T-helper 9 cell (primary cell): ENCODE data around the gene IL27RA.
"Not testable (repeated sequence)": the region's sequence is repeated elsewhere in the genome, so short reads cannot be mapped to it uniquely, and the experiment has no call there.

ENCODE experiments used
- DNase-seq: peaks from one replicate; pipeline ENCODE4 v3.0.0-alpha.2; 2020

The IL27RA gene

DNA sequence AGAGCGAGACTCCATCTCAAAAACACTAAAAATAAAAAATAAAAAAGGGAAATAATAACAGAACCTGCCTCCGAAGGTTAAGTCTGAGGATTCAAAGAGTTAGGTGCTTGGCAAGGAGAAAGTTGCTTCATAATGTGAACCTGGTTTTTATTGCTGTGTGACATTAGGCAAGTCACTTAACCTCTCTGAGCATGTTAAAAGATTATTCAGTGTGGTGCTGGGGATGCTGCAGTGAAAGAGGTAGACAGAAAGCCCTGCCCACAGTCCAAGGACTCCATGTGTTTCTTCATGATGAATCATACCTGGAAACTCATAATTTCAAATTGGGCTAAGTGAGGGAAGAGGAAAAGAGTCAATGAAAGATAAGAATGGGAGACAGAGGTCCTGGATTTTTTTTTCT, 2.4 kb downstream of the IL27RA start:
- DNase-seq: no peak

DNA sequence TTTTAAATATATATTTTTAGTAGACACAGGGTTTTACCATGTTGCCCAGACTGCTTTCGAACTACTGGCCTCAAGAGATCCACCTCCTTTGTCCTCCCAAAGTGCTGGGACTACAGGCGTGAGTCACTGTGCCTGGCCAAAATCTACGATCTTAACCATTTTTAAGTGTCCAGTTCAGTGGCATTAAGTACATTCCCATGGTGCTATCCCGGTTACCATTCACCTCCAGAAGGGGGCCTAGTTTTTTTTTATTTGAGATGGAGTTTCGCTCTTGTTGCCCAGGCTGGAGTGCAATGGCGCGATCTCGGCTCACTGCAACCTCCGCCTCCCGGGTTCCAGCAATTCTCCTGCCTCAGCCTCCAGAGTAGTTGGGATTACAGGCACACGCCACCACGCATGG, 3.6 kb downstream of the IL27RA start:
- not testable (repeated sequence) for DNase-seq

DNA sequence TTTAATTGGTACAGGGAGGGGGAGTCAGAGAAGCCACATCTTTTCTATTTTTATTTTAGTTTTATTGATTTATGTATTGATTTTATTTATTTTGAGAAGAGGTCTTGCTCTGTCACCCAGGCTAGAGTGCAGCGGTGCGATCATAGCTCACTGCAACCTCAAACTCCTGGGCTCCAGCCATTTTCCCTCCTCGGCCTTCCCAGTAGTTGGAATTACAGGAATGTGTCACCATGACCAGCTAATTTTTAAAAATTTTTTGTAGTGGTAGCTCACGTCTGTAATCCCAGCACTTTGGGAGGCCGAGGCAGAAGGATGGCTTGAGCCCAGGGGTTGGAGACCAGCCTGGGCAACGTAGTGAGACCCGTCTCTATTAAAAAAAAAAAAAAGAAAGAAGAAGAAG, 4.1 kb downstream of the IL27RA start:
- DNase-seq: no peak

DNA sequence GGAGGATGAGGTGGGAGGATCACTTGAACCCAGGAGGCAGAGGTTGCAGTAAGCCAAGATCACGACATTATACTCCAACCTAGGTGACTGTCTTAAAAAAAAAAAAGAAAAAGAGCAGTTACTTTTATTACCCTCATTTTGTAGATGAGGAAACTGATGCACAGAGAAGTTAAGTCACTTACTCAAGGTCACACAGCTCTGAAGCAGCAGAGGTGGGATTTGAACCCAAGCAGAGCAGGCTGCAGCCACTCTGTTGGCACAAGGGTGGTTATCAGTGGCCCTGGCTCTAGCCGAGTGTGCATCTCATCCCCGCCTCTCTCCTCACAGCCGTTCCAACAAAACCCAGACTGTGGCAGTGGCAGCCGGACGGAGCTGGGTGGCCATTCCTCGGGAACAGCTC, 7.6 kb downstream of the IL27RA start:
- DNase-seq: no peak

DNA sequence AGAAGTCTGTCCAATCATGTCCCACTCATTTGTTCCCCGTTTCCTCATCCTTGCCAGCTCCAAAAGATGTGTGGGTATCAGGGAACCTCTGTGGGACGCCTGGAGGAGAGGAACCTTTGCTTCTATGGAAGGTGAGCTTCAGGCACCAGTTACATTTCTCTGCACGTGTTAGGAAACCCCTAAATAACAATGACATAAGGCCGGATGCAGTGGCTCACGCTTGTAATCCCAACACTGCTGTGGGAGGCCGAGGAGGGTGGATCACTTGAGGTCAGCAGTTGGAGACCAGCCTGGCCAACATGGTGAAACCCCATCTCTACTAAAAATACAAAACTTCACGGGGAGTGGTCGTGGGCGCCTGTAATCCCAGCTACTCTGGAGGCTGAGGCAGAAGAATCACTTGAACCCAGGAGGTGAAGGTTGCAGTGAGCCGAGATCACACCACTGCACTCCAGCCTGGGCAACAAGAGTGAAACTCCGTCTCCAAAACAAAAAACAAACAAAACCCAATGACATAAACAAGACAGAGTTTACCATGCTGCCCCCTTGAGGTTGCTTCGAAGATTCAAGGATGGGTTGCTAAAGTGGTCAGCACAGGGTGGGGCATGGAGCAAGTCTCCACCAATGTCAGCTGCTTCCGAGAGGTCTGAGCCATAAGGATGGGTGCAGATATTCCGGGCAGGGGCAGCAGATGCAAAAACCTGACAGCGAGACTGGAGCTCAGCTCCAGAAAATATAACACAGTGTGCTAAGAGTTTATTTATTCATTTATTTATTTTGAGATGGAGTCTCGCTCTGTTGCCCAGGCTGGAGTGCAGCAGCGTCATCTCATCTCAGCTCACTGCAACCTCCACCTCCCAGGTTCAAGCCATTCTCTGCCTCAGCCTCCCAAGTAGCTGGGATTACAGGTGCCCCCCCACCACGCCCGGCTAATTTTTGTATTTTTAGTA, 11.4 kb downstream of the IL27RA start:
- DNase-seq: not testable (repeated sequence)

DNA sequence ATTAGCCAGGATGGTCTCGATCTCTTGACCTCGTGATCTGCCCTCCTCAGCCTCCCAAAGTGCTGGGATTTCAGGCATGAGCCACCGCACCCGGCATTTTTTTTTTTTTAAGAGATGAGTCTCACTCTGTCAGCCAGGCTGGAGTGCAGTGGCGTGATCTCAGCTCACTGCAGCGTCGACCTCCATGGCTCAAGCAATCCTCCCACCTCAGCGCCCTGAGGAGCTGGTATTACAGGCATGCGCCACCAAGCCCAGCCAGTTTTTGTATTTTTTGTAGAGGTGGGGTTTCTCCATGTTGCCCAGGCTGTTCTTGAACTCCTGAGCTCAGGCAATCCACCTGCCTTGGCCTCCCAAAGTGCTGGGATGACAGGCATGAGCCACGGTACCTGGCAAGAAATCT, 16.3 kb downstream of the IL27RA start:
- DNase-seq: not testable (repeated sequence)

DNA sequence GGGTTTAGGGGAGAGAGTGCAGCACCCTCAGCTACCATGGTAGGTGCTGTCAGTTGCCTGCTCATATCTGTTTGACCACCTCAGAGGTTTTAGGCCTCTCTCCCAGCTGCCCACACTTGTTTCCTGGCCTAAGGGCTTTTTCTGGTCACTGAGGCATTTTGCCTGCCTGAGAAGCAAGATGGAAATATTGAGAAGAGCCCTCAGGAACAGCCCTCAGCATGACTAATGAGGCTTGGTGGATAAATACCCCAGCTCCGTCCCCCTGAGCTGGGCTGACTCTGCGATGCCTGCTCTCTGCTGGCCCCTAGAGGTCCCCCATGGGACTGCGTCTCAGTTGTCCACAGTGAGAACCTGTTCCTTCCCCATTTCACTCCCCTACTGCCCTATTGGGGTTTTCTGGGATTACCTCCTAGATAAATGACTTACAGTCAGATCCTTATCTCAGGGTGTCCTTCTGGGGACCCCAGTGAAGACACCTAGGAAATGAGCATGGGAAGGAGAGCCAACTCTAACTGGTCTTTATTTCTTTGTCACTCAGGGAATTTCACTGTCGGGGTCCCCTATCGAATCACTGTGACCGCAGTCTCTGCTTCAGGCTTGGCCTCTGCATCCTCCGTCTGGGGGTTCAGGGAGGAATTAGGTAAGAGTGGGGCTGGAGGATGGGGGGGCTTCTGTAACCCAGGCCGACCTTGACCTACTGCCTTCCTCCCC, 17.0 kb downstream of the IL27RA start:
- peak; percentile 76 for DNase-seq

DNA sequence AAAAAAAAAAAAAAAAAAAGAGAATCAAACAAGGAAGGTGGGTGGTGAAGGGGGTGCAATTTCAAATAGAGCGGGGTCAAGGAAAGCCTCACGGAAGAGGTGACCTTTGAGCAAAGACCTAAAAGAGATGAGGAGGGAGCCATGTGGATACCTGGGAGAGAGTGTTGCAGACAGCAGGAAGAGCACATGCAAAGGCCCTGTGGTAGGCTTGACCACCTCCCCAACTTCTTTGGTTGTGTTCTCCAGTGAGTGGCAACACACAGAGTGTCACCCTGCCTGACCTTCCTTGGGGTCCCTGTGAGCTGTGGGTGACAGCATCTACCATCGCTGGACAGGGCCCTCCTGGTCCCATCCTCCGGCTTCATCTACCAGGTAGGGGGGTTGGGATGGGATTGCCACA, 18.9 kb downstream of the IL27RA start:
- DNase-seq: no peak

DNA sequence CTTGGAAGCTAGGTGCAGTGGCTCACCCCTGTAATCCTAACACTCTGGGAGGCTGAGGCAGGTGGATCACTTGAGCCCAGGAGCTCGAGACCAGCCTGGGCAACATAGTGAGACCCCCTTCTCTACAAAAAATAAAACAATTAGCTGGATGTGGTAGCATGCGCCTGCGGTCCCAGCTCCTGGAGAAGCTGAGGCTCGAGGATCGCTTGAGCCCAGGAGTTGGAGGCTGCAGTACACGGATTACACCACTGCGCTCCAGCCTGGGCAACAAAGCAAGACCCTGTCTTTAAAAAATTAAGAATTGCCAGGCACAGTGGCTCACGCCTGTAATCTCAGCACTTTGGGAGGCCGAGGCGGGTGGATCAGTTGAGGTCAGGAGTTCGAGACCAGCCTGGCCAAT, 19.4 kb downstream of the IL27RA start:
- not testable (repeated sequence) for DNase-seq

DNA sequence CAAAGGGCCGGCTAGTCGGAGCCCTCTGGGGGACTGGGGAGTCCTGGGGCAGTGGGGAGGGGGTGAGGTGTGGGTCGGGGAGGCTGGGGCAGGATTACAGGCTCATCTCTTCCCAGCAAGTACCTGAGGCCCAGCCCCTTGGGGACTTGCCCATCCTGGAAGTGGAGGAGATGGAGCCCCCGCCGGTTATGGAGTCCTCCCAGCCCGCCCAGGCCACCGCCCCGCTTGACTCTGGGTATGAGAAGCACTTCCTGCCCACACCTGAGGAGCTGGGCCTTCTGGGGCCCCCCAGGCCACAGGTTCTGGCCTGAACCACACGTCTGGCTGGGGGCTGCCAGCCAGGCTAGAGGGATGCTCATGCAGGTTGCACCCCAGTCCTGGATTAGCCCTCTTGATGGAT, 20.4 kb downstream of the IL27RA start:
- DNase-seq: no peak

DNA sequence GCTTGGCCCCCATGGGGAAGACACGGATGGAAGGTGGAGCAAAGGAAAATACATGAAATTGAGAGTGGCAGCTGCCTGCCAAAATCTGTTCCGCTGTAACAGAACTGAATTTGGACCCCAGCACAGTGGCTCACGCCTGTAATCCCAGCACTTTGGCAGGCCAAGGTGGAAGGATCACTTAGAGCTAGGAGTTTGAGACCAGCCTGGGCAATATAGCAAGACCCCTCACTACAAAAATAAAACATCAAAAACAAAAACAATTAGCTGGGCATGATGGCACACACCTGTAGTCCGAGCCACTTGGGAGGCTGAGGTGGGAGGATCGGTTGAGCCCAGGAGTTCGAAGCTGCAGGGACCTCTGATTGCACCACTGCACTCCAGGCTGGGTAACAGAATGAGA, 20.9 kb downstream of the IL27RA start:
- no peak for DNase-seq

DNA sequence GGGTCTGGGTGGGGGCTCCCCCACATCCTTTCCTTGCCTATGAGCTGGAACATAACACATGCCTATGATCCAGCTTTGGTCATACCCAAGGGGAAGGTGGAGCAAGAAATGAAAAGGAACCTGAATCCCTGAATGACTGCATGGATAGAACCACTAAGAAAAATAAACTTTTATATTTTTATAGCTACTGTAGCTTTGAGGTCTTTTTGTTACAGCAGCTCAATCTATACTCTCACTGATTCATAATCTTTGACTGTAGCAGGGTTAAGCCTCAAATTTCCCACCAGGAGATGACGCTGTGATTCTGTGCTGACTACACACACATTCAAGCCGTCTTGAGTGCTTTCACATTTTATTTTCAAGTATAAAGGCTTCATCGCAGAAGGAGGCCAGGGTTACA, 21.5 kb downstream of the IL27RA start:
- DNase-seq: no peak

DNA sequence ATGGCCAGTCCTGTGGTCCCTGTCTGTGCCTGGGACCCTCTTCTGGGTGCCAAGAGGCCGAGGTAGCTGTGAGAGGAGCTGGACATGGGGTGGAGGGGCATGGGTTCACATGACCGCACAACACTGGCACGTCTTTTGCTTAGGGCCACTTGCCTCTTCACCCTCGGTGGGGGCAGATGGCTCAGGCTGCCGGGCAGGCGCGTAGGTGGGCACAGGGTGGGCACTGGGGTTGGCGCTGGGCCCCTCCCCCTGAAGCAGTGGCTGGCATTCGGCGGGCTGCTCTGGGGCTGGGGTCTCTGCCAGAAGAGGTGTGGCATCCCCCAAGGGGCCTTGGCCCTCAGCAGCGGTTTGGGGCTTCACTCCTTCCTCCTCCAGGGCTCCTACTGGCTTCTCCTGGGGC, 21.9 kb downstream of the IL27RA start:
- DNase-seq: no peak

DNA sequence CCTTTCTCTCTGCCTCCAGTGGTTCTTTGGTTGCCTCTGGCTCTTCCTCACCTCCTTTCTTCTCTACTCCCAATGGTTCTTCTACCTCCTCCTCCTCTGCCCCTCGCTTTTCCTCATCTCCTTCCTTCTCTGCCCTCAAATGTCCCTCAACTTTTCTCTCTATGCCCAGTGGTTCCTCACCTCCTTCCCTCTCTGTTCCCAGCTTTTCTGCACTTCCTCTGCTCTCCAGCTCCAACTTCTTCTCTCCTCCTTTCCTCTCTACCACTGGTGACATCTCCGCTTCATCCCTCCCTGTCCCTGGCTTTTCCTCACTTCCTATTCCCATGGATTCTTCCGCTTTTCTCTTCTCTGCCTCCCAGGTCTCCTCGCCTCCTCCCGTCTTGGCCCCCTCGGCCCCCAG, 22.5 kb downstream of the IL27RA start:
- no peak for DNase-seq

DNA sequence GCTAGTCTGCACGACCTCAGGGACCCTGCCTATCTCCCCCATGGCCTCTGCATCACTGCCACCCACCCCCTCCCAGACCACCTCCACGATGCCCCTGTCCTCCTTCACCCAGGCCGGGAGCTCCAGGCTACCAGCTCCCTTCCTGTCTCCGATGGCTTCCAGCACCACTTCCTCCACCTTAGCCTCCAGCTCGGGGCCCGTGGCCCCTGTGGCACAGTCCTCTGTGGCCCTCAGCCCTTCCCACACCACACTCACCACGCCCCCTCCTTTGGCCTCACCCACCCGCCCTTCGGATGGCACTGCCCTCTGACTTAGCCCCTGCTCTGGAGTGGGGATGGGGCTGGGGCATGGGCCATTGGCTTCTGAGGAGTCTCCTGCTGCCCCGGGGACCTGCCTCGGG, 23.2 kb downstream of the IL27RA start:
- no peak for DNase-seq

DNA sequence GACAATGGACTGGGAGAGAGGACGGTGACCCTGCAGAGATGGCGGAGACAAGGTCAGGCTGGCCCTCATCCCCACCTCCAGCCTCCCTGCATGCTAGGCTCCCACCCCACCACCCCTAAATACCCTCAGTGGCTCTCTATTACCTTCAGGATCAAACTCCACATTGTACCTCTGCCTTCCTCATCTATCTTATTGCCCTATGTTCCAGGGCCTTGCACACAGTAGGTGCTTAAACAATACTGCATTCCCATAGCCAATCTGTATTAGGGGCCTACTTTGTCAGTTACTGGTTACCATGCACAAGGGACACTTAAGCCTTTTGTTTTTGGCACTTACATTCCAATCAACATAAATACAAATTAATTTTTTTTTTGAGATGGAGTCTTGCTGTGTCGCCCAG, 23.8 kb downstream of the IL27RA start:
- no peak for DNase-seq

DNA sequence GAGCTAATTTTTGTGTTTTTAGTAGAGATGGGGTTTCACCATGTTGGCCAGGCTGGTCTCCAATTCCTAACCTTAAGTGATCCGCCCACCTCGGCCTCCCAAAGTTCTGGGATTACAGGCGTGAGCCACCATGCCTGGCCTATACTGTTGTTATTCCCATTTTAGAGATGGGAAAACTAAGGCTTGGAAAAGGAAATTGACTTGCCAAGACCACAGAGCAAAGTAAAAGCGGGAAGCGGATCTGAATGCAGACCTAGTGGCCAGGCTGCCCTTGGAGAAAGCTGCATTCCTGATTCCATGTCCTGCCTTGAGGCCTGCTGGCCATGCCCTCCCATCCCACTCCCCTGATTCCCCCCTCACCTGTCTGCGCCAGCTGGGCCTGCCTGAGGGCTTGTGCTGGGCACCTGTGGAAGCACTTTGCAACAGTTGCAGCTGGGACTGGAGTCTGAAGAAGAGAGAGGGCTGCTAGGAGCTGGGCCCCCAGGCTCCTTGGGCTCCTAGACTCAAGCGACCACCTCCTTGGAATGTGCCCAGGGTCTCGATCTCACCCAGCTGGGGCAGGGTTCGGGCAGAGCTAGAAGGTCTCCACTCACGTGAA, 24.6 kb downstream of the IL27RA start:
- DNase-seq: no peak

DNA sequence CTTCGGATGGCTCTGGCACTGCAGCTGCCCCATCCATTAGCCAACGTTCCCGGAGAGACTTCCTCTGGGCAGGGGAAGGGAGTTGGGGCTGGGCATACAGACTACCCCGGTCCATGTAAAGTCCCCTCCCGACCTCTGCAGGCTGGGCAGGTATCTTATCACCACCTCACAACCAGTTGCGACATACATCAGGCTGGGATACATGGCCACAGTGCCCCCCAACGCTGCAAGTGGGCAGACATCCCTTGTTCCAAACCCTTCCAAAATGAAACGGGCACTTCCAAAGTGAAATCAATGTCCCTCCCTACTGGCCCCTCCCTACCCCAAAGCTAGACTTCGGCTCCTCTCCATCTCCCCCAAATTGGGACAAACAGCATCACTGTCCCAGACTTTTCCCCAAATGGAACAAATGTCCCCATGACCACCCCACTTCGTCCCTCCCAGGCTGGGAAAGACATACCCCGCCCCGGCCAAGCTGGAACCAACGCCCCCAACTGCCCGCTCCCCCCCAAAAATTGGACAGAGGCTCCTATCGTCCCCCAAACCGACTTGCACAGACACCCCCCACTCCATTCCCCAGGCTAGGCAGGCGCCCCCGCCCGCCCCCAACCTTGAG, 25.3 kb downstream of the IL27RA start:
- DNase-seq: no peak

DNA sequence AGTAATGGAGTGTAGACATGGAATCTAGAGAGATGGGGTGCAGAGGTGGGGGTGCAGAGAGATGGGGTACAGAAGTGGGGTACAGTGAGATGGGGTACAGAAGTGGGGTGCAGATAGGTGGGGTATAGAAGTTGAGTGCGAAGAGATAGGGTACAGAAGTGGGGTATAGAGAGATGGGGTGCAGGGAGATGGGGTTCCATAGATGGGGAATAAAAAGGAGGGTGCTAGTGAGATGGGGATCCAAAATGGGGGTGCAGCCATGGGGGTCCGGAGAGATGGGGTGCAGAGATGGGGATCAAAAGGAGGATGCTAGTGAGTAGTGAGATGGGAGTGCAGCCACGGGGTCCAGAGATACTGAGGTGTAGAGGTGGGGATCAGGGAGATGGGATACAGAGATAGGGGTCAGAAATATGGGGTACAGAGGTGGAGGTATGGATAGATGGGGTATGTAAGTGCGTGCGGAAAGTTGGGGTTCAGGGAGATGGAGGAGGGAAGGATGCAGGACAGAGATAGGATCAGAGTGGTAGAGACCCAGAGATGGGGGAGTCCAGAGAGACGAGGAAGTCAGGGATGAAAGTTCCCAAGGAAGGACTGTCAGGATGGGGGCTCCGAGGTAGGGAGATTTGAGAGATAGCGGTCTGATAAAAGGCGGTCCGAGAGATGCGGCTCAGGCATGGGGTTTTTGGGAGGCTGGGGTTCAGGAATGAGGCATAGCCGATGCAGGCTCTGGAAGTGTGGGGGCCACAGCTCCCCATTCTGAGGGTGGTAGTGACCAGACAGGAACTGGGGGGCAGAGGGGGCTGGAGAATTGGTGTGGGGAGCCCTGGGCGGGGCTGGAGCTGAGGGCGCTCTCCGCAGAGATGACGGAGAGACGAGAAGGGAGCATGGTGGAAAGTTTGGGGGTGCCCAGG, 26.9 kb downstream of the IL27RA start:
- no peak for DNase-seq

DNA sequence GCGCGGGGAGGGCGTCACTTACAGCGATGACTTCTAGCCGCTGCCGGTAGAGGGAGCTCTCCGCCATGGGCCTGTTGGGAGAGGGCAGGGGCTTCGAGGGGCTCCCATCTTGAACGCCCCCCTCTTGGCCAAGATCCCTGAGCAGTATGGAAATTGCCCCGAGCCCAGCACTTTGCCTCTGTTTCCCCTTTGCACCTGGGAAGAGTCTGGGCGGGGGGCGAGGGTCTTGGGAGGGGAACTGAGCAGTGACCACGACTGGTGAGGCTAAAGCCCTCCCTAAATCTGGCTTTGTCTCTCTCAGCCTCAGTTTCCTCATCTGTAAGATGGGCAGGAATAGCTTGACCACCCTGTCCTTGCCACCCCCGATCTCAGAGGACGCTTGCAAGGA, 27.5 kb downstream of the IL27RA start:
- peak; percentile 53 for DNase-seq

DNA sequence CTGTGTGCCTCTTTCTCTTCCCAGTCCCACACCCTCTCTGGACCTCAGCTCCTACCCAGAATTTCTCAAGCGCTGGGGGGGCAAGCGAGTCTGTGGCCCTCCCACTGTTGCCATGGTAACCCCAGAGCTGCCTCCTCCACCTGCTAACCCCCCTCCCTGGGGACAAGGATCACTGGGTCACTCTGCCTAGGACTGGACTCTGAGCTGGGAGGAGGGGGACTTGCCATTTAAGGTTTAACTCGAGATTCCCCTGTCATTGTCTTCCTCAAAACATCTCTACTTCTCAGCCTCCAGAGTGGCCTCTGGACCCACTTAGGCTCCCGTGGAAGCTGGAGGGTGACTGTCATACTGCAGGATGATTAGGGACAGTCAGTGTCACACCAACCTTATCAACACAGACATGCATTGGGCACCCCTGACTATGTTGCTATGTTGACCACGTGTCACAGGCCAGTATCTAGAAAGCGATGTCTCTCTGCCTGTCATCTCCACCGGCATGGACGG, 28.1 kb downstream of the IL27RA start:
- DNase-seq: no peak
